Measurements from ENCODE around the gene TRIM60. TPM values are rescaled to one million over a fixed set of nuclear protein-coding genes. Genes with fewer than 3 reads are reported as not detected.
"Not testable (repeated sequence)": the region's sequence is repeated elsewhere in the genome, so short reads cannot be mapped to it uniquely, and the experiment has no call there.

TRIM60 gene
- total RNA-seq (2014; rRNA removed; shearing (Covaris generic); ENCODE audit: low replicate concordance) = not detected in 2 replicates

DNA sequence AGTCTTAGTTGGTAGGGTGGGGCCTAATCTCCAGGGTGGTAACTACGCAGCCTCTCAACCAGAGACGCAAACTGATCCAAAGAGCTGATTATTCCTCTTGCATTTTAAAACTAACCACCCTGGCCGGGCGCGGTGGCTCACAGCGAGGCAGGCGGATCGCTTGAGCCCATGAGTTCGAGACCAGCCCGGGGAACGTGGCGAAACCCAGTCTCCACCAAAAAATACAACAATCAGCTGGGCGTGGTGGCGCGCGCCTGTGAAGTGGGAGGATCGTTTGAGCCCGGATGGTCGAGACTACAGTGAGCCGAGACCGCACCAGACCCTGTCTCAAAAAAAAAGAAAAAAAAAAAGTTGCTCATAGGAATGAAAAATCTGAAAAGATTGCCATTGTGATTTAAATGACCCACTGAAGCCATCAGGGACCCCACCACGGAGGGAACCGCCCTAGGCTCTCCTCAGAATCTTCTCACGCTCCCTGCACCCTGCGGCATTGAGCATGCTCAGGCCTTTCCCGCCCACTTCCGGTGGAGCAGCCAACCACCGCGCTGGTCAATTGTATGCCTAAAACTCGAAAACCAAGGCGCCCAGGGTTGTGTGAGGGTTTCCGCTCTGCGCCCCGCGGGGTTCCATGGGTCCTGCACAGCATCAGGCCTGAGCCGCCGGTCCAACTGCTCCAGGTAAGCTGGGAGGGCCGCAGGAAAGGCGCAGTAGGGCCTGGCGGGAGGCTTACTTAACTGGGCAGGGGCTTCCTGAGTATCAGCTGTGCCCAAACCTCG, at the start of gene TRIM60:
TSS of gene TRIM60 (plus strand) at position 564 of the 776 bp plus-strand sequence. CDS start 8,074 bp downstream, outside the sequence.
- no peaks in the 10 kb centered on the region for H3K36me3 ChIP-seq (ENCODE audit: insufficient read depth, low read length)
- DNase-seq = no peak
- H3K9ac ChIP-seq (ENCODE audit: low read length) = no peak within 1 kb of the TSS
- no peaks in the 10 kb centered on the region for H3K79me2 ChIP-seq (ENCODE audit: low read length)
- no peaks in the 10 kb centered on the region for H4K20me1 ChIP-seq (ENCODE audit: insufficient read depth, low read depth, low read length)
- no peaks in the 10 kb centered on the region for H3K27me3 ChIP-seq (ENCODE audit: low read length)
- H3K27ac ChIP-seq (ENCODE audit: low read length) = no peak within 1 kb of the TSS
- no peak within 1 kb of the TSS for H3K4me3 ChIP-seq (ENCODE audit: low read length)
- H3K4me2 ChIP-seq (ENCODE audit: low read depth, low read length, poor library complexity, severe bottlenecking) = no peak within 1 kb of the TSS
- no peaks in the 10 kb centered on the region for H3K9me3 ChIP-seq (ENCODE audit: low read length)
- H3K4me1 ChIP-seq (ENCODE audit: low read length) = no peaks in the 10 kb centered on the region
- H3K9me2 ChIP-seq (replicated peaks; ENCODE audit: insufficient read depth, low read length) = no peaks in the 10 kb centered on the region
- H2AFZ ChIP-seq (ENCODE audit: low read length) = no peak within 1 kb of the TSS

DNA sequence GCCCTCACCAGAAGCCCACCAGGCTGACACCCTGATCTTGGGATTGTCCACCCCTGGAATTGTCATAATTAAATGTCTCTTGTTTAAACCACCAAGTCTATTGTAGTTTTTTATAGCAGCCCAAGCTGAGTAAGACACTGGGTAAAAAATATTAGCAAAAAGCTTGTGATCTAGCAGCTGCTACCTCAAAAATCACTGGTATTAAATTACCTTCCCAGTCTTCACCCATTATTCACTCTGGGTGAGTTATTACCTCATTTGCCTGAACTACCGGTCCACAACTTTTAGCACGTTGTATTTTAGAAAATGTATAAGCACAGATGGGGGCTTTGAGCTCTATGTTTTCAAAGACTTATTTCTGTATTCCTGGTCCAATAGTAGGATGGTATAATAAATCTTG, 42.3 kb upstream of the TRIM60 start:
- no peak overlapping the region for H3K9ac ChIP-seq (ENCODE audit: low read length)
- no peaks in the 10 kb centered on the region for H3K9me2 ChIP-seq (replicated peaks; ENCODE audit: insufficient read depth, low read length)
- H3K79me2 ChIP-seq (ENCODE audit: low read length) = no peaks in the 10 kb centered on the region
- no peak overlapping the region for H3K27ac ChIP-seq (ENCODE audit: low read length)
- H3K36me3 ChIP-seq (ENCODE audit: insufficient read depth, low read length) = no peaks in the 10 kb centered on the region
- H3K27me3 ChIP-seq (ENCODE audit: low read length) = no peaks in the 10 kb centered on the region
- H4K20me1 ChIP-seq (ENCODE audit: insufficient read depth, low read depth, low read length) = no peaks in the 10 kb centered on the region
- H3K4me1 ChIP-seq (ENCODE audit: low read length) = peaks cover 23% of the 10 kb centered on the region
- no peaks in the 10 kb centered on the region for H3K9me3 ChIP-seq (ENCODE audit: low read length)
- 0 out of 2 replicates have a peak overlapping the region, but pooled peaks have one; percentile 0 for H3K4me3 ChIP-seq (ENCODE audit: low read length)
- H3K4me2 ChIP-seq (ENCODE audit: low read depth, low read length, poor library complexity, severe bottlenecking) = peak overlapping the region; percentile 44
- DNase-seq = peak; percentile 58
- peak overlapping the region; percentile 53 for H2AFZ ChIP-seq (ENCODE audit: low read length)

DNA sequence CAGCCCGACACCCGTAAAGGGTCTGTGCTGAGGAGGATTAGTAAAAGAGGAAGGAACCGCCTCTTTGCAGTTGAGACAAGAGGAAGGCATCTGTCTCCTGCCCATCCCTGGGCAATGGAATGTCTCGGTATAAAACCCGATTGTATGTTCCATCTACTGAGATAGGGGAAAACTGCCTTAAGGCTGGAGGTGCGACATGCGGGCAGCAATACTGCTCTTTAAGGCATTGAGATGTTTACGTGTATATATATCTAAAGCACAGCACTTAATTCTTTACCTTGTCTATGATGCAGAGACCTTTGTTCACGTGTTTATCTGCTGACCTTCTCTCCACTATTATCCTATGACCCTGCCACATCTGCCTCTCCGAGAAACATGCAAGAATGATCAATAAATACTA, 41.0 kb upstream of the TRIM60 start:
- H3K27ac ChIP-seq (ENCODE audit: low read length); H3K36me3 ChIP-seq (ENCODE audit: insufficient read depth, low read length); H3K9me2 ChIP-seq (replicated peaks; ENCODE audit: insufficient read depth, low read length); H3K79me2 ChIP-seq (ENCODE audit: low read length); H3K4me2 ChIP-seq (ENCODE audit: low read depth, low read length, poor library complexity, severe bottlenecking); H3K9ac ChIP-seq (ENCODE audit: low read length); H3K27me3 ChIP-seq (ENCODE audit: low read length); H3K4me3 ChIP-seq (ENCODE audit: low read length); H4K20me1 ChIP-seq (ENCODE audit: insufficient read depth, low read depth, low read length); H3K9me3 ChIP-seq (ENCODE audit: low read length); DNase-seq: not testable (repeated sequence)
- Histone ChIP-seq H3K4me1 (ENCODE audit: low read length) (peaks cover 23% of the 10 kb centered on the region), H2AFZ (ENCODE audit: low read length) (peak overlapping the region; percentile 50; the same call in 1 of the 2 replicates)

DNA sequence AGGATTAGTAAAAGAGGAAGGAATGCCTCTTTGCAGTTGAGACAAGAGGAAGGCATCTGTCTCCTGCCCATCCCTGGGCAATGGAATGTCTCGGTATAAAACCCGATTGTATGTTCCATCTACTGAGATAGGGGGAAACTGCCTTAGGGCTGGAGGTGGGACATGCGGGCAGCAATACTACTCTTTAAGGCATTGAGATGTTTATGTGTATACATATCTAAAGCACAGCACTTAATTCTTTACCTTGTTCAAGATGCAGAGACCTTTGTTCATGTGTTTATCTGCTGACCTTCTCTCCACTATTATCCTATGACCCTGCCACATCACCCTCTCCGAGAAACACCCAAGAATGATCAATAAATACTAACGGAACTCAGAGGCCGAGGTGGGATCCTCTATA, 35.7 kb upstream of the TRIM60 start:
- not testable (repeated sequence) for H3K9me3 ChIP-seq (ENCODE audit: low read length); H3K9me2 ChIP-seq (replicated peaks; ENCODE audit: insufficient read depth, low read length); H2AFZ ChIP-seq (ENCODE audit: low read length); H3K4me3 ChIP-seq (ENCODE audit: low read length); H4K20me1 ChIP-seq (ENCODE audit: insufficient read depth, low read depth, low read length); DNase-seq; H3K36me3 ChIP-seq (ENCODE audit: insufficient read depth, low read length); H3K4me1 ChIP-seq (ENCODE audit: low read length); H3K79me2 ChIP-seq (ENCODE audit: low read length); H3K27me3 ChIP-seq (ENCODE audit: low read length); H3K9ac ChIP-seq (ENCODE audit: low read length); H3K4me2 ChIP-seq (ENCODE audit: low read depth, low read length, poor library complexity, severe bottlenecking); H3K27ac ChIP-seq (ENCODE audit: low read length)

DNA sequence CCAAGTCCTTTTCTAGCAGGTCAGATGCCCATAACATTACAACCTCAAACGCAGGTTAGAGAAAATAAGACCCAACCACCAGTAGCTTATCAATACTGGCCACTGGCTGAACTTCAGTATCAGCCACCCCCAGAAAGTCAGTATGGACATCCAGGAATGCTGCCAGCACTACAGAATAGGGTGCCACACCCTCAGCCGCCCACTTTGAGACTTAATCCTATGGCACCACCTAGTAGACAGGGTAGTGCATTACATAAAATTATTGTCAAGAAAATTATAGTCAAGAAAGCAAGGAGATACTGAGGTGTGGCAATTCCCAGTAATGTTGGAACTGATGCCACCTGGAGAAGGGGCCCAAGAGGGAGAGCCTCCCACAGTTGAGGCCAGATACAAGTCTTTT, 34.5 kb upstream of the TRIM60 start:
- no peaks in the 10 kb centered on the region for H3K4me1 ChIP-seq (ENCODE audit: low read length)
- no peaks in the 10 kb centered on the region for H3K36me3 ChIP-seq (ENCODE audit: insufficient read depth, low read length)
- no peaks in the 10 kb centered on the region for H3K79me2 ChIP-seq (ENCODE audit: low read length)
- no peaks in the 10 kb centered on the region for H3K27me3 ChIP-seq (ENCODE audit: low read length)
- H2AFZ ChIP-seq (ENCODE audit: low read length) = no peak overlapping the region
- H3K9me2 ChIP-seq (replicated peaks; ENCODE audit: insufficient read depth, low read length) = no peaks in the 10 kb centered on the region
- H3K4me2 ChIP-seq (ENCODE audit: low read depth, low read length, poor library complexity, severe bottlenecking) = no peak overlapping the region
- no peaks in the 10 kb centered on the region for H4K20me1 ChIP-seq (ENCODE audit: insufficient read depth, low read depth, low read length)
- H3K9ac ChIP-seq (ENCODE audit: low read length) = no peak overlapping the region
- no peak overlapping the region for H3K27ac ChIP-seq (ENCODE audit: low read length)
- DNase-seq = peak; percentile 81
- no peak overlapping the region for H3K4me3 ChIP-seq (ENCODE audit: low read length)
- no peaks in the 10 kb centered on the region for H3K9me3 ChIP-seq (ENCODE audit: low read length)

DNA sequence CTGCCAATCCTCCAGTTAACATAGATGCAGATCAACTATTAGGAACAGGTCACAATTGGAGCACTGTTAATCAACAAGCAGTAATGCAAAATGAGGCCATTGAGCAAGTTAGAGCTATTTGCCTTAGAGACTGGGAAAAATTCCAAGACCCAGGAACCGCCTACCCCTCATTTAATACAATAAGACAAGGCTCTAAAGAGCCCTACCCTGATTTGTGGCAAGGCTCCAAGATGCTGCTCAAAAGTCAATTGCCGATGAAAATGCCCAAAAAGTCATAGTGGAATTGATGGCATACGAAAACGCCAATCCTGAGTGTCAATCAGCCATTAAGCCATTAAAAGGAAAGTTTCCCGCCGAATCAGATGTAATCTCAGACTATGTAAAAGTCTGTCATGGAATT, 33.9 kb upstream of the TRIM60 start:
- H3K4me2 ChIP-seq (ENCODE audit: low read depth, low read length, poor library complexity, severe bottlenecking) = no peak overlapping the region
- no peaks in the 10 kb centered on the region for H4K20me1 ChIP-seq (ENCODE audit: insufficient read depth, low read depth, low read length)
- no peaks in the 10 kb centered on the region for H3K36me3 ChIP-seq (ENCODE audit: insufficient read depth, low read length)
- H3K9ac ChIP-seq (ENCODE audit: low read length) = no peak overlapping the region
- H3K4me3 ChIP-seq (ENCODE audit: low read length) = no peak overlapping the region
- H3K27me3 ChIP-seq (ENCODE audit: low read length) = no peaks in the 10 kb centered on the region
- no peak for DNase-seq
- no peak overlapping the region for H3K27ac ChIP-seq (ENCODE audit: low read length)
- no peaks in the 10 kb centered on the region for H3K79me2 ChIP-seq (ENCODE audit: low read length)
- H2AFZ ChIP-seq (ENCODE audit: low read length) = no peak overlapping the region
- H3K4me1 ChIP-seq (ENCODE audit: low read length) = no peaks in the 10 kb centered on the region
- H3K9me3 ChIP-seq (ENCODE audit: low read length) = no peaks in the 10 kb centered on the region
- no peaks in the 10 kb centered on the region for H3K9me2 ChIP-seq (replicated peaks; ENCODE audit: insufficient read depth, low read length)

DNA sequence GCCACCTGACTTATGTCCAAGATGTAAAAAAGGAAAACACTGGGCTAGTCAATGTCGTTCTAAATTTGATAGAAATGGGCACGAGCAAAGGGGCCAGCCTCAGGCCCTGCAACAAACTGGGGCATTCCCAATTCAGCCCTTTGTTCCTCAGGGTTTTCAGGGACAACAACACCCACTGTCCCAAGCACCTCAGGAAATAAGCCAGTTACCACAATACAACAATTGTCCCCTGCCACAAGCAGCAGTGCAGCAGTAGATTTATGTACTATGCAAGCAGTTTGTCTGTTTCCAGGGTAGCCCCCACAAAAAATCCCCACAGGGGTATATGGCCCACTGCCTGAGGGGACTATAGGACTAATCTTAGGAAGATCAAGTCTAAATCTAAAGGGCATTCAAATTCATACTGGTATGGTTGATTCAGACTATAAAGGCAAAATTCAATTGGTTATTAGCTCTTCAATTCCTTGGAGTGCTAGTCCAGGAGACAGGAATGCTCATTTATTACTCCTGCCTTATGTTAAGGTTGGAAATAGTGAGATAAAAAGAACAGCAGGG, 33.2 kb upstream of the TRIM60 start:
- not testable (repeated sequence) for DNase-seq; H3K4me1 ChIP-seq (ENCODE audit: low read length); H3K27ac ChIP-seq (ENCODE audit: low read length); H3K4me3 ChIP-seq (ENCODE audit: low read length); H3K27me3 ChIP-seq (ENCODE audit: low read length); H3K9me3 ChIP-seq (ENCODE audit: low read length); H2AFZ ChIP-seq (ENCODE audit: low read length); H3K36me3 ChIP-seq (ENCODE audit: insufficient read depth, low read length); H3K79me2 ChIP-seq (ENCODE audit: low read length); H3K4me2 ChIP-seq (ENCODE audit: low read depth, low read length, poor library complexity, severe bottlenecking); H3K9ac ChIP-seq (ENCODE audit: low read length); H3K9me2 ChIP-seq (replicated peaks; ENCODE audit: insufficient read depth, low read length); H4K20me1 ChIP-seq (ENCODE audit: insufficient read depth, low read depth, low read length)

DNA sequence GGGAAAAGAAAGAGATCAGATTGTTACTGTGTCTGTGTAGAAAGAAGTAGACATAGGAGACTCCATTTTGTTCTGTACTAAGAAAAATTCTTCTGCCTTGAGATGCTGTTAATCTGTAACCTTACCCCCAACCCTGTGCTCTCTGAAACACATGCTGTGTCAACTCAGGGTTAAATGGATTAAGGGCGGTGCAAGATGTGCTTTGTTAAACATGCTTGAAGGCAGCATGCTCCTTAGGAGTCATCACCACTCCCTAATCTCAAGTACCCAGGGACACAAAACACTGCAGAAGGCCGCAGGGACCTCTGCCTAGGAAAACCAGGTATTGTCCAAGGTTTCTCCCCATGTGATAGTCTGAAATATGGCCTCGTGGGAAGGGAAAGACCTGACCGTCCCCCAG, 29.8 kb upstream of the TRIM60 start:
- not testable (repeated sequence) for H4K20me1 ChIP-seq (ENCODE audit: insufficient read depth, low read depth, low read length); H3K9me2 ChIP-seq (replicated peaks; ENCODE audit: insufficient read depth, low read length); H3K9me3 ChIP-seq (ENCODE audit: low read length); H3K4me3 ChIP-seq (ENCODE audit: low read length); H3K27ac ChIP-seq (ENCODE audit: low read length); H3K79me2 ChIP-seq (ENCODE audit: low read length); DNase-seq; H3K9ac ChIP-seq (ENCODE audit: low read length); H2AFZ ChIP-seq (ENCODE audit: low read length); H3K27me3 ChIP-seq (ENCODE audit: low read length); H3K36me3 ChIP-seq (ENCODE audit: insufficient read depth, low read length); H3K4me1 ChIP-seq (ENCODE audit: low read length); H3K4me2 ChIP-seq (ENCODE audit: low read depth, low read length, poor library complexity, severe bottlenecking)

Measured in Karpas-422 (cell line).